ENCODE measurements around the gene LRRC42. TPM values are rescaled to one million over a fixed set of nuclear protein-coding genes. Genes with fewer than 3 reads are reported as not detected.
"Not testable (repeated sequence)": the region's sequence is repeated elsewhere in the genome, so short reads cannot be mapped to it uniquely, and the experiment has no call there.

LRRC42 gene
- total and polyA plus RNA-seq, 2 experiments from 2014 or later: 39.3 to 49.6 TPM

- no peaks in the 10 kb centered on the region for H3K4me1 ChIP-seq (ENCODE audit: low read depth)
- no peak for DNase-seq (ENCODE audit: low read depth in 1 of 2, low spot score in 1 of 2)
- no peaks in the 10 kb centered on the region for H3K36me3 ChIP-seq
- no peak overlapping the region for H3K27ac ChIP-seq
- no peak overlapping the region for H3K4me3 ChIP-seq
- H3K9me3 ChIP-seq (ENCODE audit: low read depth): no peaks in the 10 kb centered on the region
- TF ChIP-seq CTCF (IDR thresholded peaks at IDR 0.05; ENCODE audit: low read depth, low read length): no peak
- no peaks in the 10 kb centered on the region for H3K27me3 ChIP-seq
Measured at GRCh38 chr1:53984726-53985125, 38.6 kb downstream of the LRRC42 start.

DNA sequence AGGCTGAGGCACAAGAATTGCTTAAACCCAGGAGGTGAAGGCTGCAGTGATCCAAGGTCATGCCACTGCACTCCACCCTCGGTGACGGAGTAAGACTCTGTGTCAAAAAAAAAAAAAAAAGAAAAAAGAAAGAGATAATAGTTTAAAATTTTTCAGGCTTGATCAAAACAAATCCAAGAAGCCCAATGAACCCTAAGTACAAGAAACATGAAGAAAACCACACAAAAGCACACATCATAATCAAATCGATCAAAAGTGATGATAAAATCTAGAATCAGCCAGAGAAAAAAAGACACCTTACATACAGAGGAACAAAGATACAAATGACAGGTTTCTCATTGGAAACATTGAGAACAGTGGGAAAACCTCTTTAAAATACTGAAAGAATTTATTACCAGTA lies 40.3 kb downstream of the LRRC42 start:
- Histone ChIP-seq H3K27ac (no peak overlapping the region), H3K4me1 (ENCODE audit: low read depth) (no peaks in the 10 kb centered on the region), H3K9me3 (ENCODE audit: low read depth) (no peaks in the 10 kb centered on the region), H3K4me3 (no peak overlapping the region), H3K36me3 (no peaks in the 10 kb centered on the region), H3K27me3 (no peaks in the 10 kb centered on the region)
- DNase-seq (ENCODE audit: low read depth in 1 of 2, low spot score in 1 of 2): no peak
- no peak for TF ChIP-seq CTCF (IDR thresholded peaks at IDR 0.05; ENCODE audit: low read depth, low read length)

- Histone ChIP-seq H3K4me3 (no peak overlapping the region), H3K27me3 (no peaks in the 10 kb centered on the region), H3K27ac (no peak overlapping the region), H3K4me1 (ENCODE audit: low read depth) (no peaks in the 10 kb centered on the region), H3K9me3 (ENCODE audit: low read depth) (no peaks in the 10 kb centered on the region), H3K36me3 (no peaks in the 10 kb centered on the region)
- no peak for TF ChIP-seq CTCF (IDR thresholded peaks at IDR 0.05; ENCODE audit: low read depth, low read length)
- DNase-seq (ENCODE audit: low read depth in 1 of 2, low spot score in 1 of 2): peak in 1 of 2 donors; percentile 41
Measured at GRCh38 chr1:53987880-53988279, 41.7 kb downstream of the LRRC42 start.

DNA sequence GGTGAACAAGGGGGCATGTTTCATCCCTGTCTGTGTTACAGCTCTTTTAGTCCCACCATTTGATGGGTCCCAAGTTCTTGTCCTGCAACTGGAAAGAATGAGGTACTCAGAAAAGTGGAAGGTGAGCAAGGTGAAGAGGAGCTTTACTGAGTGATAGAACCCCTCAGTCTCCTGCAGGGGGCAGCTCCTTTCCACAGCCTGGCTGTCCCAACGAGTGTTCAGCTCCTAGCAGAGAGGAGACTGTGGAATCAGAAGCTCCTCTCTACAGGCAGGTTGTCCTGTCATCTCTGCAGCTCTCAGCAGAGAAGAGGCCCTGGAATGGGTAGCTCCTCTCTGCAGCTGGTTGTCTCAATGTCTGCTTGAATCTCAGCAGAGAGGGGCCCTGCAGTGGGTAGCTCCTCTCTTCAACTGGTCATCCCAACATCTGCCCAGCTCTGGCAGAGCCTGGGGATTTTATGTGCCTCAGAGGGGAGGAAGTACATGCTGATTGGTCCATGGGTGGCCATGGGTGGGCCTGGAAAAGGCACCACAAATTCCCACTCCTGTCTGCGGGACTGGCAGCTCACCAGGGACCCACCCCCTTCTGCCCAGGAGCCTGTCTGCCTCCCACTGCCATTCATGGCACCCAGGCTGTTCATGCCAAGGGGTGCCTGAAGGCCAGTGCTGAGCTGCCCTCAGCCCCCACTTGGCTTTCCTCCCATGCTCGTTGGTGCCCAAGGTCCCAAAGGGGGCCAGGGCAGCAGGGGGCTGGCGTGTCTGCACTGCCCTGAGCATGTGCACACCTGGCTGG lies 46.1 kb downstream of the LRRC42 start:
- Histone ChIP-seq H3K27me3 (no peaks in the 10 kb centered on the region), H3K27ac (no peak overlapping the region), H3K9me3 (ENCODE audit: low read depth) (no peaks in the 10 kb centered on the region), H3K4me1 (ENCODE audit: low read depth) (no peaks in the 10 kb centered on the region), H3K4me3 (no peak overlapping the region), H3K36me3 (no peaks in the 10 kb centered on the region)
- peak; percentile 26 for TF ChIP-seq CTCF (IDR thresholded peaks at IDR 0.05; ENCODE audit: low read depth, low read length)
- peak in 1 of 2 donors; percentile 9 for DNase-seq (ENCODE audit: low read depth in 1 of 2, low spot score in 1 of 2)

DNA sequence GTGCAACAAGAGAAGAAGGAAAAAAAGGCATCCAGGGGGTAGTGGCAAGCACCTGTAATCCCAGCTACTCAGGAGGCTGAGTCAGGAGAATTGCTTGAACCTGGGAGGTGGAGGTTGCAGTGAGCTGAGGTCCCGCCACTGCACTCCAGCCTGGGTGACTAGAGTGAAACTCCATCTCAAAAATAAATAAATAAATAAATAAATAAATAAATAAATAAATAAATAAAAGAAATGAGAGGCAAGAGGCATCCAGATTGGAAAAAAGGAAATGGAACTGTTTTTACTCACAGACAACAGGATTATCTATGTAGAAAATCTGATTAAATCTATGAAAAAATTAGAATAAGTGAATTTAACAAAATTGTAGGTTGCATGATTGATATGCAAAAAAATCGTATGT lies 48.4 kb downstream of the LRRC42 start:
- H3K27me3 ChIP-seq; H3K4me3 ChIP-seq; DNase-seq (ENCODE audit: low read depth in 1 of 2, low spot score in 1 of 2); H3K27ac ChIP-seq; H3K9me3 ChIP-seq (ENCODE audit: low read depth); H3K4me1 ChIP-seq (ENCODE audit: low read depth); H3K36me3 ChIP-seq: not testable (repeated sequence)

DNA sequence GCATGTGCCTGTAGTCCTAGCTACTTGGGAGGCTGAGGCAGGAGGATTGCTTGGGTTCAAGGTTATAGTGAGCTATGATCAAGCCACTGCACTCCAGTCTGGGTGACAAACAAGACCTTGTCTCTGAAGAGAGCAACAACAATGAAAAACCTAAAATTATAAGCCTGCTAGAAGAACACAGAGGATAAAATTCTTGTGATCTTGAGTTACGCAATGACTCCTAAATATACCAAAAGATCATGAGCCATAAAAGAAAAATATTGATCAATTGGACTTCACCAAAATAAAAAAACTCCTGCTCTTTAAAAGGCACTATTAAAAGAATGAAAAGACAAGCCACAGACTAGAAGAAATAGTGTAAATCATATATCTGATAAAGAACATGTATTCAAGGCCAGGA lies 49.5 kb downstream of the LRRC42 start:
- no peaks in the 10 kb centered on the region for H3K27me3 ChIP-seq
- no peak overlapping the region for H3K27ac ChIP-seq
- no peaks in the 10 kb centered on the region for H3K4me1 ChIP-seq (ENCODE audit: low read depth)
- no peak for DNase-seq (ENCODE audit: low read depth in 1 of 2, low spot score in 1 of 2)
- no peak for TF ChIP-seq CTCF (IDR thresholded peaks at IDR 0.05; ENCODE audit: low read depth, low read length)
- H3K4me3 ChIP-seq: no peak overlapping the region
- H3K36me3 ChIP-seq: no peaks in the 10 kb centered on the region
- H3K9me3 ChIP-seq (ENCODE audit: low read depth): no peaks in the 10 kb centered on the region
